K562 (cell line): ENCODE measurements around the gene NLRX1. TPM values are rescaled to one million over a fixed set of nuclear protein-coding genes. Genes with fewer than 3 reads are reported as not detected.

Experiments used
- BRF2 ChIP-seq: IDR thresholded peaks from 3 replicates; pipeline ENCODE4 v1.6.1; 2011; ENCODE audit warnings: borderline replicate concordance, mild to moderate bottlenecking; ENCODE audit not compliant: insufficient read length, insufficient read depth
- JUND ChIP-seq, 2 experiments: IDR thresholded peaks; 2 replicates in 1 of 2; 3 replicates in 1 of 2; pipeline ENCODE4 v1.6.1; 2011; ENCODE audit warnings: borderline replicate concordance in 2 of 2, low read depth in 2 of 2, low read length in 2 of 2, improper control_type of control experiment in 1 of 2, missing biosample characterization in 1 of 2, missing genetic modification characterization in 1 of 2, missing genetic modification reagents in 1 of 2
- MEIS2 ChIP-seq: fragments of 450-650 bp; IDR thresholded peaks from 2 replicates; pipeline ENCODE4 v1.6.1; 2014; ENCODE audit warnings: mild to moderate bottlenecking; ENCODE audit not compliant: partially characterized antibody
- RB1 ChIP-seq: fragments of 450-650 bp; IDR thresholded peaks from 2 replicates; pipeline ENCODE4 v1.6.1; 2017; ENCODE audit warnings: low read depth, mild to moderate bottlenecking
- SMAD4 ChIP-seq: fragments of 250-450 bp; sonication (Bioruptor Pico); conservative IDR thresholded peaks from 2 replicates; pipeline ENCODE4 v1.8.0; 2021; ENCODE audit warnings: inconsistent platforms, mild to moderate bottlenecking, moderate library complexity
- UBTF ChIP-seq, 2 experiments: IDR thresholded peaks; 2 replicates each; pipeline ENCODE4 v1.6.1; 2012; ENCODE audit warnings: improper control_type of control experiment in 2 of 2, low read depth in 2 of 2, low read length in 2 of 2, borderline replicate concordance in 1 of 2
- ZEB2 ChIP-seq: fragments of 450-650 bp; IDR thresholded peaks from 2 replicates; pipeline ENCODE4 v1.6.1; 2016
- ZNF384 ChIP-seq: IDR thresholded peaks from 2 replicates; pipeline ENCODE4 v1.6.1; 2012; ENCODE audit warnings: low read depth, low read length, improper control_type of control experiment
- polyA plus RNA-seq, 8 experiments: library from polyadenylated mRNA; depleted of rRNA in 4 of 8; stranded (reverse) in 5 of 8; unstranded in 3 of 8; fragments of >200 nt; fragmentation: Nextera tagmentation in 2 of 8; fragmentation: Illumina TruSeq in 1 of 8; extraction: Ambion mirVana in 2 of 8; extraction: Trizol in 1 of 8; gene quantifications; 2 replicates each; pipeline versions ENCODE4 v1.2.1 to v1.2.3, GENCODE V29; 2011 to 2014; ENCODE audit warnings: inconsistent platforms in 1 of 8, missing spikeins in 1 of 8
- total RNA-seq, 7 experiments: library from RNA; depleted of rRNA in 6 of 7; stranded (reverse); fragments of >200 nt in 6 of 7; fragmentation: Illumina TruSeq in 2 of 7; extraction: Trizol in 2 of 7; gene quantifications; 2 replicates each; pipeline versions ENCODE4 v1.2.1 to v1.2.3, GENCODE V29; 2011 to 2021; ENCODE audit warnings: low replicate concordance in 1 of 7

Gene NLRX1
- total and polyA plus RNA-seq, 9 of the 15 experiments (the other 6 are each of a cell fraction or from before 2014, with no cell fraction given) = 0.04 to 2.3 (median 0.69) TPM

- TF ChIP-seq MEIS2 = peak; percentile 8
- TF ChIP-seq ZEB2 = no peak
- TF ChIP-seq RB1 = peak; percentile 81; the same call in 1 of the 2 replicates
- no peak for TF ChIP-seq BRF2
- TF ChIP-seq JUND (IDR thresholded peaks at IDR 0.05; ENCODE audit: borderline replicate concordance, low read depth, low read length) = peak; percentile 21; the same call in 1 of the 2 replicates
- no peak for TF ChIP-seq JUND (tag; IDR thresholded peaks at IDR 0.05; ENCODE audit: borderline replicate concordance, low read depth, low read length)
- 0 out of 2 replicates have a peak, but pooled peaks have one; percentile 15 for TF ChIP-seq ZNF384
- TF ChIP-seq UBTF (IDR thresholded peaks at IDR 0.05; ENCODE audit: borderline replicate concordance in 1 of 2, low read depth in 2 of 2, low read length in 2 of 2) = 0 out of 4 replicates have a peak, but pooled peaks of 1 of the 2 experiments have one; percentile 22
- peak; percentile 69 for TF ChIP-seq SMAD4 (CRISPR knock-in tag)
These were observed 37.3 kb downstream of the NLRX1 start, which contains the start of gene CBL (continued) for GRCh38 chr11:119205574-119206510.
